B cell (primary cell): Measurements from ENCODE around the gene MECR.

Source experiments
- CTCF ChIP-seq: fragments of 200-600 bp; IDR thresholded peaks from one replicate; pipeline ENCODE4 v1.8.0; 2022; ENCODE audit warnings: antibody characterized with exemption, mild to moderate bottlenecking
- EZH2 ChIP-seq: IDR thresholded peaks from 2 replicates; pipeline ENCODE4 v1.6.1; 2012; ENCODE audit warnings: borderline replicate concordance, low read depth, mild to moderate bottlenecking, moderate library complexity, low read length; ENCODE audit not compliant: insufficient read depth, poor library complexity, severe bottlenecking

- TF ChIP-seq CTCF (no peak), EZH2 (no peak)
These were observed 17.7 kb upstream of the MECR start for GRCh38 chr1:29248409-29248808.
